Liver (tissue), 9 donors: ENCODE measurements around the gene ZSCAN2. TPM values are rescaled to one million over a fixed set of nuclear protein-coding genes. Genes with fewer than 3 reads are reported as not detected.
"Not testable (repeated sequence)": the region's sequence is repeated elsewhere in the genome, so short reads cannot be mapped to it uniquely, and the experiment has no call there.

ENCODE experiments used
- DNase-seq: peaks from one replicate; pipeline ENCODE4 v3.0.0-alpha.2; 2017; ENCODE audit warnings: low spot score
- H3K27ac ChIP-seq, 2 donors: one replicate each; pipeline ENCODE4 v1.7.0; 2013; ENCODE audit warnings: inconsistent platforms in 2 of 2, low read length in 2 of 2, control low read depth in 1 of 2, low read depth in 1 of 2, mild to moderate bottlenecking in 1 of 2
- H3K27me3 ChIP-seq, 4 donors: one replicate each; pipeline versions ENCODE4 v1.6.1 to v1.7.0; 2013; ENCODE audit warnings: low read length in 3 of 4, inconsistent platforms in 1 of 4, mild to moderate bottlenecking in 1 of 4, moderate library complexity in 1 of 4; ENCODE audit not compliant: control insufficient read depth in 4 of 4, insufficient read depth in 4 of 4
- H3K36me3 ChIP-seq, 4 donors: one replicate each; pipeline versions ENCODE4 v1.6.1 to v1.7.0; 2013; ENCODE audit warnings: low read length in 3 of 4, mild to moderate bottlenecking in 3 of 4, low read depth in 1 of 4, moderate library complexity in 1 of 4; ENCODE audit not compliant: control insufficient read depth in 4 of 4, insufficient read depth in 3 of 4
- H3K4me1 ChIP-seq, 4 donors: one replicate each; pipeline versions ENCODE4 v1.6.1 to v1.7.0; 2013; ENCODE audit warnings: low read length in 3 of 4, mild to moderate bottlenecking in 3 of 4, moderate library complexity in 1 of 4; ENCODE audit not compliant: control insufficient read depth in 4 of 4, insufficient read depth in 4 of 4
- H3K4me3 ChIP-seq, 3 donors: one replicate each; pipeline versions ENCODE4 v1.6.1 to v1.7.0; 2013; ENCODE audit warnings: low read length in 3 of 3, control low read depth in 1 of 3, low read depth in 1 of 3, mild to moderate bottlenecking in 1 of 3
- H3K9ac ChIP-seq, 2 donors: one replicate each; pipeline ENCODE4 v1.7.0; 2013; ENCODE audit warnings: low read length in 2 of 2, mild to moderate bottlenecking in 2 of 2, moderate library complexity in 2 of 2, control low read depth in 1 of 2, low read depth in 1 of 2
- H3K9me3 ChIP-seq, 4 donors: one replicate each; pipeline versions ENCODE4 v1.6.1 to v1.7.0; 2013; ENCODE audit warnings: low read length in 3 of 4; ENCODE audit not compliant: control insufficient read depth in 4 of 4
- CTCF ChIP-seq: fragments of 150-350 bp; IDR thresholded peaks from 2 replicates; pipeline ENCODE4 v1.5.1; 2017; ENCODE audit warnings: improper control_type of control experiment, low read depth, low read length; ENCODE audit not compliant: missing input control
- EGR1 ChIP-seq, 2 donors: IDR thresholded peaks; 2 replicates each; pipeline ENCODE4 v1.6.1; 2016 to 2018; ENCODE audit warnings: antibody characterized with exemption in 2 of 2, low read depth in 2 of 2
- FOXA2 ChIP-seq: IDR thresholded peaks from 2 replicates; pipeline ENCODE4 v1.6.1; 2016; ENCODE audit warnings: antibody characterized with exemption
- GABPA ChIP-seq, 2 donors: IDR thresholded peaks in 1 of 2; conservative IDR thresholded peaks in 1 of 2; 2 replicates each; pipeline ENCODE4 v1.6.1; 2016; ENCODE audit warnings: antibody characterized with exemption in 2 of 2, mild to moderate bottlenecking in 1 of 2, moderate library complexity in 1 of 2
- HNF4G ChIP-seq: IDR thresholded peaks from 2 replicates; pipeline ENCODE4 v1.6.1; 2016; ENCODE audit warnings: antibody characterized with exemption
- JUND ChIP-seq, 2 donors: IDR thresholded peaks; 2 replicates each; pipeline ENCODE4 v1.6.1; 2016; ENCODE audit warnings: antibody characterized with exemption in 2 of 2
- MAX ChIP-seq: IDR thresholded peaks from 2 replicates; pipeline ENCODE4 v1.6.1; 2016; ENCODE audit warnings: antibody characterized with exemption
- NR2F2 ChIP-seq: IDR thresholded peaks from 2 replicates; pipeline ENCODE4 v1.6.1; 2016; ENCODE audit warnings: antibody characterized with exemption
- RAD21 ChIP-seq, 2 donors: IDR thresholded peaks; 2 replicates each; pipeline ENCODE4 v1.6.1; 2016; ENCODE audit warnings: antibody characterized with exemption in 2 of 2, mild to moderate bottlenecking in 2 of 2
- RXRA ChIP-seq, 2 donors: IDR thresholded peaks; 2 replicates each; pipeline ENCODE4 v1.6.1; 2017 to 2018; ENCODE audit warnings: antibody characterized with exemption in 2 of 2, mild to moderate bottlenecking in 1 of 2
- SP1 ChIP-seq: IDR thresholded peaks from 2 replicates; pipeline ENCODE4 v1.6.1; 2018; ENCODE audit warnings: antibody characterized with exemption, mild to moderate bottlenecking
- TAF1 ChIP-seq: conservative IDR thresholded peaks from 2 replicates; pipeline ENCODE4 v1.6.1; 2016; ENCODE audit warnings: antibody characterized with exemption, mild to moderate bottlenecking
- YY1 ChIP-seq: IDR thresholded peaks from 2 replicates; pipeline ENCODE4 v1.6.1; 2016; ENCODE audit warnings: antibody characterized with exemption, mild to moderate bottlenecking
- WGBS: extraction: QIAGEN DNeasy Blood & Tissue Kit; methylation state at CpG from one replicate; pipeline ENCODE4 v1.1.7; 2013; 5-methylcytosine and 5-hydroxymethylcytosine counted together
- polyA plus RNA-seq, 2 donors: library from polyadenylated mRNA; stranded (reverse) in 1 of 2; unstranded in 1 of 2; fragments of 200-250 nt in 1 of 2; fragments of >200 nt in 1 of 2; fragmentation: Nextera tagmentation in 1 of 2; extraction: Ambion mirVana in 1 of 2; gene quantifications; one replicate each; pipeline versions ENCODE4 v1.2.1 to v1.2.3, GENCODE V29; 2013 to 2015
- total RNA-seq, 2 donors: library from RNA; depleted of rRNA; stranded (reverse); fragments of >200 nt; gene quantifications; one replicate each; pipeline ENCODE4 v1.2.3, GENCODE V29; 2014
- TF ChIP-seq, protein P1 (sequence below): IDR thresholded peaks from 2 replicates; pipeline ENCODE4 v1.6.1; 2016; ENCODE audit warnings: antibody characterized with exemption, mild to moderate bottlenecking
- TF ChIP-seq, protein P2 (sequence below): IDR thresholded peaks from 2 replicates; pipeline ENCODE4 v1.6.1; 2016; ENCODE audit warnings: antibody characterized with exemption
- TF ChIP-seq, protein P3 (sequence below): IDR thresholded peaks from 2 replicates; pipeline ENCODE4 v1.6.1; 2016; ENCODE audit warnings: antibody characterized with exemption
- donor health status: healthy.
- donor health status: healthy.
- donor health status: healthy.
- donor health status: healthy.
- donor health status: healthy.

ZSCAN2 gene
- total and polyA plus RNA-seq, 4 donors: 5.4 to 11.0 (median 7.9) TPM

DNA sequence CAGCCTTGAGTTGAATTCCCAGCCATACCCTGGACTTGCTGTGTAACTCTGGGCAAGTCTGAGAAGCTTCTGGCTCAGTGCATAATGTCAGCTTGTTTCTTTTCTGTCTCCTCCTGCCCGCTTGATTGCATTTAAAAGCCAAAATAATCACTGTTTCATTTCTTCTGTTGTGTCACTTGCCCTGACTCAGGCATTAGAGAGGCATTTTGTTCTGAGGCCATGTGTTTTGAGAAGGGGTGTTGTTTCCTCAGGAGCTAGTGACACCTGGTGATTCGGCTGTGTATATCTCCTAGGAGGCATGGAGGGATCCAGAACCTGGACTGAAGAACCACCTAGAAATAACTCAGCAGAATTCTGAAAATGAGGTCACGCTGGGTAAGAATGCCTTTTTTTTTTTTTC, 37.3 kb downstream of the ZSCAN2 start (continued):
- TF ChIP-seq YY1: no peak
- no peak for TF ChIP-seq HNF4G

GRCh38 chr15:84641871-84642270, 41.1 kb downstream of the ZSCAN2 start:
- DNase-seq, H3K27me3 ChIP-seq, H3K4me1 ChIP-seq, H3K27ac ChIP-seq, H3K9me3 ChIP-seq, H3K9ac ChIP-seq, H3K4me3 ChIP-seq: not testable (repeated sequence)
- 97% methylated on average over 9 of the region's 9 CpGs for WGBS
- H3K36me3 ChIP-seq: peaks cover 15 to 59% (median 50%) of the 10 kb centered on the region in 4 donors

- H3K9me3 ChIP-seq, H3K4me3 ChIP-seq, DNase-seq, H3K4me1 ChIP-seq, H3K9ac ChIP-seq, H3K27me3 ChIP-seq, H3K27ac ChIP-seq: not testable (repeated sequence)
- WGBS: 55% methylated on average over 2 of the region's 2 CpGs
- H3K36me3 ChIP-seq: peaks cover 15 to 64% (median 55%) of the 10 kb centered on the region in 4 donors
Observed at GRCh38 chr15:84642640-84643039, 41.8 kb downstream of the ZSCAN2 start.

GRCh38 chr15:84643838-84644237, 43.0 kb downstream of the ZSCAN2 start:
- WGBS: 97% methylated on average over 6 of the region's 6 CpGs
- no peak overlapping the region for H3K4me3 ChIP-seq
- H3K9me3 ChIP-seq: no peaks in the 10 kb centered on the region
- peaks cover 15 to 73% (median 56%) of the 10 kb centered on the region in 4 donors for H3K36me3 ChIP-seq
- no peak overlapping the region for H3K9ac ChIP-seq
- no peak overlapping the region for H3K27ac ChIP-seq
- H3K27me3 ChIP-seq: no peaks in the 10 kb centered on the region
- no peaks in the 10 kb centered on the region for H3K4me1 ChIP-seq
- no peak for DNase-seq
- TF ChIP-seq RXRA (IDR thresholded peaks at IDR 0.05) (no peak), TAF1 (no peak), CTCF (no peak), HNF4G (no peak), RAD21 (IDR thresholded peaks at IDR 0.05) (no peak), GABPA (IDR thresholded peaks at IDR 0.05 in 1 of 2, conservative IDR thresholded peaks at IDR 0.05 in 1 of 2) (no peak), EGR1 (IDR thresholded peaks at IDR 0.05; ENCODE audit: low read depth in 2 of 2) (no peak), SP1 (no peak), NR2F2 (no peak), MAX (no peak), FOXA2 (no peak), JUND (IDR thresholded peaks at IDR 0.05) (no peak)
- TF ChIP-seq, protein P1, sequence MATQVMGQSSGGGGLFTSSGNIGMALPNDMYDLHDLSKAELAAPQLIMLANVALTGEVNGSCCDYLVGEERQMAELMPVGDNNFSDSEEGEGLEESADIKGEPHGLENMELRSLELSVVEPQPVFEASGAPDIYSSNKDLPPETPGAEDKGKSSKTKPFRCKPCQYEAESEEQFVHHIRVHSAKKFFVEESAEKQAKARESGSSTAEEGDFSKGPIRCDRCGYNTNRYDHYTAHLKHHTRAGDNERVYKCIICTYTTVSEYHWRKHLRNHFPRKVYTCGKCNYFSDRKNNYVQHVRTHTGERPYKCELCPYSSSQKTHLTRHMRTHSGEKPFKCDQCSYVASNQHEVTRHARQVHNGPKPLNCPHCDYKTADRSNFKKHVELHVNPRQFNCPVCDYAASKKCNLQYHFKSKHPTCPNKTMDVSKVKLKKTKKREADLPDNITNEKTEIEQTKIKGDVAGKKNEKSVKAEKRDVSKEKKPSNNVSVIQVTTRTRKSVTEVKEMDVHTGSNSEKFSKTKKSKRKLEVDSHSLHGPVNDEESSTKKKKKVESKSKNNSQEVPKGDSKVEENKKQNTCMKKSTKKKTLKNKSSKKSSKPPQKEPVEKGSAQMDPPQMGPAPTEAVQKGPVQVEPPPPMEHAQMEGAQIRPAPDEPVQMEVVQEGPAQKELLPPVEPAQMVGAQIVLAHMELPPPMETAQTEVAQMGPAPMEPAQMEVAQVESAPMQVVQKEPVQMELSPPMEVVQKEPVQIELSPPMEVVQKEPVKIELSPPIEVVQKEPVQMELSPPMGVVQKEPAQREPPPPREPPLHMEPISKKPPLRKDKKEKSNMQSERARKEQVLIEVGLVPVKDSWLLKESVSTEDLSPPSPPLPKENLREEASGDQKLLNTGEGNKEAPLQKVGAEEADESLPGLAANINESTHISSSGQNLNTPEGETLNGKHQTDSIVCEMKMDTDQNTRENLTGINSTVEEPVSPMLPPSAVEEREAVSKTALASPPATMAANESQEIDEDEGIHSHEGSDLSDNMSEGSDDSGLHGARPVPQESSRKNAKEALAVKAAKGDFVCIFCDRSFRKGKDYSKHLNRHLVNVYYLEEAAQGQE: no peak
- TF ChIP-seq, protein P2, sequence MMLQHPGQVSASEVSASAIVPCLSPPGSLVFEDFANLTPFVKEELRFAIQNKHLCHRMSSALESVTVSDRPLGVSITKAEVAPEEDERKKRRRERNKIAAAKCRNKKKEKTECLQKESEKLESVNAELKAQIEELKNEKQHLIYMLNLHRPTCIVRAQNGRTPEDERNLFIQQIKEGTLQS: no peak
- TF ChIP-seq, protein P3, sequence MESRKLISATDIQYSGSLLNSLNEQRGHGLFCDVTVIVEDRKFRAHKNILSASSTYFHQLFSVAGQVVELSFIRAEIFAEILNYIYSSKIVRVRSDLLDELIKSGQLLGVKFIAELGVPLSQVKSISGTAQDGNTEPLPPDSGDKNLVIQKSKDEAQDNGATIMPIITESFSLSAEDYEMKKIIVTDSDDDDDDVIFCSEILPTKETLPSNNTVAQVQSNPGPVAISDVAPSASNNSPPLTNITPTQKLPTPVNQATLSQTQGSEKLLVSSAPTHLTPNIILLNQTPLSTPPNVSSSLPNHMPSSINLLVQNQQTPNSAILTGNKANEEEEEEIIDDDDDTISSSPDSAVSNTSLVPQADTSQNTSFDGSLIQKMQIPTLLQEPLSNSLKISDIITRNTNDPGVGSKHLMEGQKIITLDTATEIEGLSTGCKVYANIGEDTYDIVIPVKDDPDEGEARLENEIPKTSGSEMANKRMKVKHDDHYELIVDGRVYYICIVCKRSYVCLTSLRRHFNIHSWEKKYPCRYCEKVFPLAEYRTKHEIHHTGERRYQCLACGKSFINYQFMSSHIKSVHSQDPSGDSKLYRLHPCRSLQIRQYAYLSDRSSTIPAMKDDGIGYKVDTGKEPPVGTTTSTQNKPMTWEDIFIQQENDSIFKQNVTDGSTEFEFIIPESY: no peak
